Karpas-422 (cell line): Measurements from ENCODE around the gene DARS1. TPM values are rescaled to one million over a fixed set of nuclear protein-coding genes. Genes with fewer than 3 reads are reported as not detected.

Experiments used
- DNase-seq: peaks from one replicate; pipeline ENCODE4 v3.0.0-alpha.2; 2015
- H2AFZ ChIP-seq: fragments of 200-600 bp; sonication (generic); 2 replicates; pipeline ENCODE4 v1.6.1; 2014; ENCODE audit warnings: antibody characterized with exemption, low read length, mixed read lengths
- H3K27ac ChIP-seq: fragments of 200-600 bp; sonication (generic); 2 replicates; pipeline ENCODE4 v1.5.1; 2014; ENCODE audit warnings: mild to moderate bottlenecking, low read length, moderate library complexity
- H3K27me3 ChIP-seq: fragments of 200-600 bp; sonication (generic); 2 replicates; pipeline ENCODE4 v1.6.1; 2014; ENCODE audit warnings: low read length, mixed read lengths
- H3K36me3 ChIP-seq: fragments of 200-600 bp; sonication (generic); 2 replicates; pipeline ENCODE4 v1.6.1; 2014; ENCODE audit warnings: low read length, mixed read lengths; ENCODE audit not compliant: insufficient read depth
- H3K4me1 ChIP-seq: fragments of 200-600 bp; sonication (generic); 2 replicates; pipeline ENCODE4 v1.6.1; 2014; ENCODE audit warnings: mild to moderate bottlenecking, low read length, mixed read lengths
- H3K4me2 ChIP-seq: fragments of 200-600 bp; sonication (generic); 2 replicates; pipeline ENCODE4 v1.6.1; 2014; ENCODE audit warnings: low read length, low read depth, mild to moderate bottlenecking; ENCODE audit not compliant: poor library complexity, severe bottlenecking
- H3K4me3 ChIP-seq: fragments of 200-600 bp; sonication (generic); 2 replicates; pipeline ENCODE4 v1.5.1; 2014; ENCODE audit warnings: mild to moderate bottlenecking, antibody characterized with exemption, low read length, mixed read lengths
- H3K79me2 ChIP-seq: fragments of 200-600 bp; sonication (generic); 2 replicates; pipeline ENCODE4 v1.6.1; 2014; ENCODE audit warnings: mild to moderate bottlenecking, low read length, mixed read lengths
- H3K9ac ChIP-seq: fragments of 200-600 bp; sonication (generic); 2 replicates; pipeline ENCODE4 v1.6.0; 2014; ENCODE audit warnings: low read length
- H3K9me2 ChIP-seq: fragments of 200-600 bp; sonication (generic), shearing (Covaris generic); replicated peaks from 2 replicates; pipeline ENCODE4 v1.6.0; 2014; ENCODE audit warnings: mild to moderate bottlenecking, low read length, moderate library complexity; ENCODE audit not compliant: insufficient read depth
- H3K9me3 ChIP-seq: fragments of 300-700, 200-600 bp; sonication (generic); 2 replicates; pipeline ENCODE4 v1.6.1; 2014; ENCODE audit warnings: low read length, mixed read lengths
- H4K20me1 ChIP-seq: fragments of 200-600 bp; sonication (generic); 2 replicates; pipeline ENCODE4 v1.6.1; 2014; ENCODE audit warnings: mild to moderate bottlenecking, antibody characterized with exemption, low read length, low read depth; ENCODE audit not compliant: insufficient read depth
- total RNA-seq: library from RNA; depleted of rRNA; stranded (reverse); fragments of >200 nt; shearing (Covaris generic); gene quantifications from 2 replicates; pipeline ENCODE4 v1.2.3, GENCODE V29; 2014; ENCODE audit warnings: low replicate concordance; rRNA removed

The DARS1 gene
- 131 and 185 TPM in 2 replicates for total RNA-seq

DNA sequence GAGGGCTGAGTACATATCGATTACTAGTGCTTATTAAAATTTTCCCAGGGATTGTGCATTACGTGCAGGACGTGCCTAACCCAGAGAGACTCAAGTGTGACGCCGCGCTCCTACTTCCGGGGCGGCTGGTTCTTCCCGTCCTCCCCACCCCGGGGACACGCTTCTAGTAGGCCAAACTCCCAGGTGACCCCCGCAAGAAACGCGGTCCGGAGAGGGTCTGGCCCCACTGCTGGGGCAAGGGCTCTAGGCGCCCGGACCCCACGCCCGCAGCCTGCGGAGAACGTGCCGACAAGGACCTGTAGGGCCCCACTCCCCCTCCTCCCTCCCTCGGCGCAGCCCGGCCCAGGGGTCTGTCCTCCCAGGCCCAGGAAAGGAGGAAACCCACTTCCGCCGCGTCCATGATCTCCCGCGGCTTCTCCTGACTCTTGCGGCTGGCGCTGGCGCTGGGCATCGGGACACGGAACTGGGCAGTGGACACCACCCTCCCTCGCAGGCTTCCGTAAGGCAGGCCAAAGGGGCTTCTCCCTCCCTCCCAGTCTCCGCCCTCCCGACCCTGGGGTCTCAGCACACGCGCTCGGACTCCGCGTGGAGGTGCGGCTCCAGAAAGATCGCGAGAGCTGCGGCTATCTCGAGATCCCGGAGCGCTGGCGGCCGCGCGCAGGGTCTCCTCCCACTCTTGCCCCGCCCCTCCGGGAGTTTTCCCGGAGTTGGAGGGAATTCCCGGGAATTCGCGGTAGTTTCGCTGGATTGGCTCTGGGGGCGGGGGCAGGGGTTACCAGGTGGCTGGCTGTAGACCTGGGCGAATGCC is at the start of gene DARS1:
DARS1 (minus strand) TSS at position 609 of the 808 bp plus-strand sequence; CDS start at position 451, 158 bp downstream.
- Histone ChIP-seq H3K27ac (peak within 1 kb of the TSS; percentile 81), H3K4me1 (peaks cover 52% of the 10 kb centered on the region), H3K4me3 (peak within 1 kb of the TSS; percentile 78), H3K4me2 (peak within 1 kb of the TSS; percentile 94), H4K20me1 (no peaks in the 10 kb centered on the region), H3K9ac (peak within 1 kb of the TSS; percentile 89), H3K27me3 (no peaks in the 10 kb centered on the region), H2AFZ (peak within 1 kb of the TSS; percentile 99), H3K36me3 (peaks cover 27% of the 10 kb centered on the region), H3K79me2 (peaks cover 49% of the 10 kb centered on the region), H3K9me2 (no peaks in the 10 kb centered on the region), H3K9me3 (no peaks in the 10 kb centered on the region)
- DNase-seq = peak; percentile 95

DNA sequence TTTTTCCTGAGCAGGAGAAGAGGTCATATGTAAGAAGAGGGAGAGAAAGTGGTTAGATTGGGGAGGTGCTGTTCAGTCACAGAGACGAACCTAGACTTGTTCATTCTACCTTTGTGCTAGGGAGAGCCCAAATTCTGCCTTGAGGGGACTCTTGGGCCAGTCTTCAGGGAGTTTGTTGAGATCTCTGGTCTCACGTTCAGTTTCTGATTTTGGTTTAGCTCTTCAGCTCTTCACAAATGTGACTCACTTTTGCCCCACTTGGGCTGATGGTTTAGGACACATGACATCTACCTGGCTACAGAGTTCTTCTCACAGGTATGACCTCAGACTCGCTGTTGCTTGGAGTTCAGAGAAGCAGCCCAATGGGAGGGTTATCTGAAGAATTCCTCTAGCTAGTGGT is 49.2 kb upstream of the DARS1 start:
- H3K4me2 ChIP-seq = no peak overlapping the region
- H3K27ac ChIP-seq = no peak overlapping the region
- no peak overlapping the region for H3K9ac ChIP-seq
- no peak overlapping the region for H3K4me3 ChIP-seq
- no peaks in the 10 kb centered on the region for H3K9me3 ChIP-seq
- no peaks in the 10 kb centered on the region for H4K20me1 ChIP-seq
- no peaks in the 10 kb centered on the region for H3K4me1 ChIP-seq
- H3K9me2 ChIP-seq = no peaks in the 10 kb centered on the region
- H2AFZ ChIP-seq = no peak overlapping the region
- no peaks in the 10 kb centered on the region for H3K36me3 ChIP-seq
- no peaks in the 10 kb centered on the region for H3K27me3 ChIP-seq
- no peak for DNase-seq
- no peaks in the 10 kb centered on the region for H3K79me2 ChIP-seq

GRCh38 chr2:136032817-136033535 is 47.5 kb upstream of the DARS1 start:
- Histone ChIP-seq H3K4me2 (no peak overlapping the region), H3K27ac (no peak overlapping the region), H3K9me3 (no peaks in the 10 kb centered on the region), H3K9me2 (no peaks in the 10 kb centered on the region), H3K36me3 (no peaks in the 10 kb centered on the region), H3K9ac (no peak overlapping the region), H3K79me2 (no peaks in the 10 kb centered on the region), H2AFZ (no peak overlapping the region), H3K4me1 (no peaks in the 10 kb centered on the region), H4K20me1 (no peaks in the 10 kb centered on the region), H3K27me3 (no peaks in the 10 kb centered on the region), H3K4me3 (no peak overlapping the region)
- DNase-seq = no peak

- H3K27ac ChIP-seq = no peak overlapping the region
- no peak overlapping the region for H3K4me3 ChIP-seq
- H3K9me3 ChIP-seq = no peaks in the 10 kb centered on the region
- H3K4me1 ChIP-seq = no peaks in the 10 kb centered on the region
- H3K79me2 ChIP-seq = no peaks in the 10 kb centered on the region
- no peaks in the 10 kb centered on the region for H3K9me2 ChIP-seq
- H4K20me1 ChIP-seq = no peaks in the 10 kb centered on the region
- no peak overlapping the region for H3K9ac ChIP-seq
- H3K27me3 ChIP-seq = no peaks in the 10 kb centered on the region
- no peak overlapping the region for H3K4me2 ChIP-seq
- DNase-seq = no peak
- H2AFZ ChIP-seq = no peak overlapping the region
- H3K36me3 ChIP-seq = no peaks in the 10 kb centered on the region
Measured at GRCh38 chr2:136032192-136032591, 46.8 kb upstream of the DARS1 start.

GRCh38 chr2:136031711-136032110 is 46.3 kb upstream of the DARS1 start:
- Histone ChIP-seq H3K27me3 (no peaks in the 10 kb centered on the region), H3K79me2 (no peaks in the 10 kb centered on the region), H4K20me1 (no peaks in the 10 kb centered on the region), H3K9ac (no peak overlapping the region), H3K36me3 (no peaks in the 10 kb centered on the region), H3K4me1 (no peaks in the 10 kb centered on the region), H2AFZ (no peak overlapping the region), H3K9me3 (no peaks in the 10 kb centered on the region), H3K4me2 (no peak overlapping the region), H3K9me2 (no peaks in the 10 kb centered on the region), H3K4me3 (no peak overlapping the region), H3K27ac (no peak overlapping the region)
- DNase-seq = no peak

GRCh38 chr2:136030406-136030805 is 45.0 kb upstream of the DARS1 start:
- no peaks in the 10 kb centered on the region for H4K20me1 ChIP-seq
- DNase-seq = no peak
- H3K4me2 ChIP-seq = no peak overlapping the region
- no peak overlapping the region for H2AFZ ChIP-seq
- no peak overlapping the region for H3K27ac ChIP-seq
- no peaks in the 10 kb centered on the region for H3K4me1 ChIP-seq
- no peak overlapping the region for H3K4me3 ChIP-seq
- no peaks in the 10 kb centered on the region for H3K9me2 ChIP-seq
- no peaks in the 10 kb centered on the region for H3K9me3 ChIP-seq
- H3K27me3 ChIP-seq = no peaks in the 10 kb centered on the region
- H3K36me3 ChIP-seq = no peaks in the 10 kb centered on the region
- no peaks in the 10 kb centered on the region for H3K79me2 ChIP-seq
- H3K9ac ChIP-seq = no peak overlapping the region

GRCh38 chr2:136029149-136029548 is 43.7 kb upstream of the DARS1 start:
- Histone ChIP-seq H3K27me3 (no peaks in the 10 kb centered on the region), H3K4me2 (no peak overlapping the region), H2AFZ (no peak overlapping the region), H3K9me3 (no peaks in the 10 kb centered on the region), H3K9ac (no peak overlapping the region), H3K9me2 (no peaks in the 10 kb centered on the region), H3K79me2 (no peaks in the 10 kb centered on the region), H3K27ac (no peak overlapping the region), H3K4me3 (no peak overlapping the region), H3K36me3 (no peaks in the 10 kb centered on the region), H3K4me1 (no peaks in the 10 kb centered on the region), H4K20me1 (no peaks in the 10 kb centered on the region)
- DNase-seq = no peak

GRCh38 chr2:136028001-136028400 is 42.6 kb upstream of the DARS1 start:
- DNase-seq = no peak
- Histone ChIP-seq H3K4me2 (no peak overlapping the region), H3K4me1 (no peaks in the 10 kb centered on the region), H3K9me2 (no peaks in the 10 kb centered on the region), H3K27me3 (no peaks in the 10 kb centered on the region), H3K79me2 (no peaks in the 10 kb centered on the region), H4K20me1 (no peaks in the 10 kb centered on the region), H2AFZ (no peak overlapping the region), H3K4me3 (no peak overlapping the region), H3K9ac (no peak overlapping the region), H3K9me3 (no peaks in the 10 kb centered on the region), H3K27ac (no peak overlapping the region), H3K36me3 (no peaks in the 10 kb centered on the region)
